ENCODE measurements around the gene ROPN1B.
"Not testable (repeated sequence)": the region's sequence is repeated elsewhere in the genome, so short reads cannot be mapped to it uniquely, and the experiment has no call there.

The ROPN1B gene

DNA sequence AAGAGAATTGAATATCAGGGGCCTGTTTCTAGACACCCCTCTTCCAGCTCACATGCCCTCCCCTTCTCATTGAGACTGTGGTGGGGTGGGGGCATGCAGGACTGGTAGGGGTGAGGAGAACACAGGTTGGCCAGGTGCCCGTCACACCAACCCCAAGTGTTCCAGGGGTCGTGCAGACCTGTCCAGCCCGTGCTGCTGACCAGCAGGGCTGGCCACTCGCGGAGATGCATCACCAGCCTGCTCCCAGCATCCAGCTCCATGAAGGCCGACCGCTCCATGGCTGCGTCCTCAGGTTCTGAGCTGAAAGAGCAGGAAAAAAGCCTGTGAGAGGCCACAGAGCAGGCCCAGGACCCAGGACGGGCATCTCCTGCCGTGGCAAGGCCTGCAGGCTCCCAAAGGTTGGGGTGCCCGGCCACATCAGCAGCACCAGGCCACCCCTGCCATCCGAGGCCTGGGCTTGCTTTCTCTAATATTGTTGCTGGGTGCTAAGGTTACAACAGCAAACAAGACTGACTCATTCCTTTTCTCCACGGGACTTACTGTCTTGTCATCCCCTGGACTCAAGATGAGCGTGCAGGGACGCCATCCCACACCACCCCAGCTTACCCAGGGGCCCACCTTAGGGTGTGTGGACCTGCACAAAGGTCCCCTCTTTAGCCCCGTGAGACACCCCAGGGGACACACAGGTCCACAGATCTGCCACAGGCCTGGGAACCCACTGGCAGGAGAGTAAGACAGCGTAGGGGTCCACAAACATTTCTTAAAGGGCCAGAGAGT, 35.4 kb upstream of the ROPN1B start:
- not testable (repeated sequence) for H3K27ac ChIP-seq (ENCODE audit: low read length); H3K36me3 ChIP-seq (ENCODE audit: control insufficient read depth in 1 of 2, insufficient read depth in 2 of 2, low read length in 2 of 2); H3K9me3 ChIP-seq (ENCODE audit: control insufficient read depth in 1 of 2, low read length in 2 of 2); H3K27me3 ChIP-seq (ENCODE audit: low read depth, low read length); H3K4me1 ChIP-seq (ENCODE audit: control insufficient read depth in 1 of 2, insufficient read depth in 2 of 2, low read length in 2 of 2); H3K4me3 ChIP-seq (ENCODE audit: low read depth in 1 of 2, low read length in 2 of 2)

- H3K9me3 ChIP-seq (ENCODE audit: control insufficient read depth in 1 of 2, low read length in 2 of 2); H3K4me1 ChIP-seq (ENCODE audit: control insufficient read depth in 1 of 2, insufficient read depth in 2 of 2, low read length in 2 of 2); H3K27me3 ChIP-seq (ENCODE audit: low read depth, low read length); H3K36me3 ChIP-seq (ENCODE audit: control insufficient read depth in 1 of 2, insufficient read depth in 2 of 2, low read length in 2 of 2); H3K27ac ChIP-seq (ENCODE audit: low read length); H3K4me3 ChIP-seq (ENCODE audit: low read depth in 1 of 2, low read length in 2 of 2): not testable (repeated sequence)
These were observed 33.6 kb upstream of the ROPN1B start for GRCh38 chr3:125935252-125935874.

DNA sequence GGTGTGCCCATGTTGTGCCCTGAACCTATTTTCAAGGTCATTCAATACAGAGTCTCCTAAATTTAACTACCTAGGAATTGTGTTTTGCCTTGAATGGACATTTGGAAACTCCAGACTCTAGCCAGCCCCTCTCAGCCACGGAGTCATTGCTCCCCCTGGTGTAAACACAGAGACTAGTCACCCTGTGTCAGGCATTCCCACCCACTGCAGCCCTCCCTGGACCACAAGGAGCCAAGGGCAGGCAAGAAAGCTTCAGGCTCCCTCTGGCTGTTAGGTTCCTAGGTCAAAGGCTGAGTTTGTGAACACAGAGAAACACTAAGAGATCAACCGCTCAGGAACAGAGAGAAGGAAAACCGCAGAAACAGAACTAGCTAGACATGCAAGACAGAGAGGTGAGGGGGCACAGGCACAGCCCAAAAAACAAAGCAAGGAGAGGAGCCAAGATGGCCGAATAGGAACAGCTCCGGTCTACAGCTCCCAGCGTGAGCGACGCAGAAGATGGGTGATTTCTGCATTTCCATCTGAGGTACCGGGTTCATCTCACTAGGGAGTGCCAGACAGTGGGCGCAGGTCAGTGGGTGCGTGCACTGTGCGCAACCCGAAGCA, 32.7 kb upstream of the ROPN1B start:
- not testable (repeated sequence) for H3K4me3 ChIP-seq (ENCODE audit: low read depth in 1 of 2, low read length in 2 of 2); H3K9me3 ChIP-seq (ENCODE audit: control insufficient read depth in 1 of 2, low read length in 2 of 2); H3K27me3 ChIP-seq (ENCODE audit: low read depth, low read length); H3K4me1 ChIP-seq (ENCODE audit: control insufficient read depth in 1 of 2, insufficient read depth in 2 of 2, low read length in 2 of 2); H3K36me3 ChIP-seq (ENCODE audit: control insufficient read depth in 1 of 2, insufficient read depth in 2 of 2, low read length in 2 of 2); H3K27ac ChIP-seq (ENCODE audit: low read length)

- H3K27ac ChIP-seq (ENCODE audit: low read length); H3K4me3 ChIP-seq (ENCODE audit: low read depth in 1 of 2, low read length in 2 of 2); H3K36me3 ChIP-seq (ENCODE audit: control insufficient read depth in 1 of 2, insufficient read depth in 2 of 2, low read length in 2 of 2); H3K27me3 ChIP-seq (ENCODE audit: low read depth, low read length); H3K9me3 ChIP-seq (ENCODE audit: control insufficient read depth in 1 of 2, low read length in 2 of 2); H3K4me1 ChIP-seq (ENCODE audit: control insufficient read depth in 1 of 2, insufficient read depth in 2 of 2, low read length in 2 of 2): not testable (repeated sequence)
These were observed 32.1 kb upstream of the ROPN1B start for GRCh38 chr3:125936891-125937290.

- H3K36me3 ChIP-seq (ENCODE audit: control insufficient read depth in 1 of 2, insufficient read depth in 2 of 2, low read length in 2 of 2); H3K4me3 ChIP-seq (ENCODE audit: low read depth in 1 of 2, low read length in 2 of 2); H3K27me3 ChIP-seq (ENCODE audit: low read depth, low read length); H3K27ac ChIP-seq (ENCODE audit: low read length); H3K4me1 ChIP-seq (ENCODE audit: control insufficient read depth in 1 of 2, insufficient read depth in 2 of 2, low read length in 2 of 2); H3K9me3 ChIP-seq (ENCODE audit: control insufficient read depth in 1 of 2, low read length in 2 of 2): not testable (repeated sequence)
These were observed 21.2 kb upstream of the ROPN1B start for GRCh38 chr3:125947806-125948205.

- not testable (repeated sequence) for H3K4me3 ChIP-seq (ENCODE audit: low read depth in 1 of 2, low read length in 2 of 2); H3K36me3 ChIP-seq (ENCODE audit: control insufficient read depth in 1 of 2, insufficient read depth in 2 of 2, low read length in 2 of 2); H3K4me1 ChIP-seq (ENCODE audit: control insufficient read depth in 1 of 2, insufficient read depth in 2 of 2, low read length in 2 of 2); H3K27me3 ChIP-seq (ENCODE audit: low read depth, low read length); H3K9me3 ChIP-seq (ENCODE audit: control insufficient read depth in 1 of 2, low read length in 2 of 2); H3K27ac ChIP-seq (ENCODE audit: low read length)
These were observed 20.1 kb upstream of the ROPN1B start for GRCh38 chr3:125948901-125949300.

- H3K4me3 ChIP-seq (ENCODE audit: low read depth in 1 of 2, low read length in 2 of 2); H3K9me3 ChIP-seq (ENCODE audit: control insufficient read depth in 1 of 2, low read length in 2 of 2); H3K4me1 ChIP-seq (ENCODE audit: control insufficient read depth in 1 of 2, insufficient read depth in 2 of 2, low read length in 2 of 2); H3K27ac ChIP-seq (ENCODE audit: low read length); H3K27me3 ChIP-seq (ENCODE audit: low read depth, low read length); H3K36me3 ChIP-seq (ENCODE audit: control insufficient read depth in 1 of 2, insufficient read depth in 2 of 2, low read length in 2 of 2): not testable (repeated sequence)
These were observed 17.8 kb upstream of the ROPN1B start for GRCh38 chr3:125951176-125951575.

DNA sequence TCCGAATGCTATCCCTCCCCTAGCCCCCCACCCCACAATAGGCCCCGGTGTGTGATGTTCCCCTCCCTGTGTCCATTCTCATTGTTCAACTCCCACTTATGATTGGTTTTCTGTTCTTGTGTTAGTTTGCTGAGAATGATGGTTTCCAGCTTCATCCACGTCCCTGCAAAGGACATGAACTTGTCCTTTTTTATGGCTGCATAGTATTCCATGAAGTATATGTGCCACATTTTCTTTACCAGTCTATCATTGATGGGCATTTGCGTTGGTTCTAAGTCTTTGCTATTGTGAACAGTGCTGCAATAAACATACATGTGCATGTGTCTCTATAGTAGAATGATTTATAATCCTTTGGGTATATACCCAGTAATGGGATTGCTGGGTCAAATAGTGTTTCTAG, 12.0 kb upstream of the ROPN1B start:
- H3K4me1 ChIP-seq (ENCODE audit: control insufficient read depth in 1 of 2, insufficient read depth in 2 of 2, low read length in 2 of 2); H3K36me3 ChIP-seq (ENCODE audit: control insufficient read depth in 1 of 2, insufficient read depth in 2 of 2, low read length in 2 of 2); H3K4me3 ChIP-seq (ENCODE audit: low read depth in 1 of 2, low read length in 2 of 2); H3K9me3 ChIP-seq (ENCODE audit: control insufficient read depth in 1 of 2, low read length in 2 of 2); H3K27me3 ChIP-seq (ENCODE audit: low read depth, low read length); H3K27ac ChIP-seq (ENCODE audit: low read length): not testable (repeated sequence)

GRCh38 chr3:125957674-125958510, 11.1 kb upstream of the ROPN1B start:
- Histone ChIP-seq H3K36me3 (ENCODE audit: control insufficient read depth in 1 of 2, insufficient read depth in 2 of 2, low read length in 2 of 2) (no peaks in the 10 kb centered on the region), H3K27ac (ENCODE audit: low read length) (no peak overlapping the region), H3K4me1 (ENCODE audit: control insufficient read depth in 1 of 2, insufficient read depth in 2 of 2, low read length in 2 of 2) (no peaks in the 10 kb centered on the region), H3K9me3 (ENCODE audit: control insufficient read depth in 1 of 2, low read length in 2 of 2) (no peaks in the 10 kb centered on the region), H3K27me3 (ENCODE audit: low read depth, low read length) (no peaks in the 10 kb centered on the region), H3K4me3 (ENCODE audit: low read depth in 1 of 2, low read length in 2 of 2) (no peak overlapping the region)

DNA sequence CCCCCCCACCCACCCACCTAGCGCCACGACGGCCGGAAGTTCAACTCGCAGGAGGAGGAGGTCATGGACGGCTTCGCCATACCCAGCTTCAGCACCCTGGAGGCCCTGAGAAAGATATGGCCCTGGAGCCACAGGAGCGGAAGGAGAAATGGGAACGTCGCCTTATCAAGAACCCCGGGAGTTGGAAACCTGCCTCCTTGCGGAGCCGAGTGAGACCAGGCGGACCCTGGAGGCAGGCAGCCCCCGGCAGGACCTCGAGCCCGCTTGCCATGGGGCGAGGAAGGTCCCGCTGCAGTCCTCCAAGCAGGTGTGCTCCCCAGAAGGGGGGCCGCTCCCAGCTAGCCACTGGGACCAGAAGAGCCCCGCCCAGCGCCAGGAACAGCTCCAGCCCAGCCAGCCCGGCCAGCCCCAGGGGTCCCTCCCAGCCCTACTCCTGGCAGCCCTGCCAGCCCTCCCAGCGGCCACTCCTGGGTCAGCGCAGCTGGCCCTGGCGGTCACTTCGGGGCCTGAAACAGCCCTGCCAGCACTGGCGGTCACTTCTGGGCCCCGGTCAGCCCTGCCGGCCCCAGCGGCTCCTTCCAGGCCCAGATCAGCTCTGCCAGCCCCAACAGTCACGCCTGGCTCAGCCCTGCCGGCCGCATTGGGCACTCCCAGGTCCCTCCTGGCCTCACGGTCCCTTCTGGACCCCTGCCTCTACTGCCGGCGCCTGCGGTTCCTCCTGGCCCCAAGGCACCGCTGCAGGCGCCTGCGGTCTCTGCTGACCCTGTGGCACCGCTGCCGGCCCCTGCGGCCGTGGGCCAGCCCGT, 10.3 kb upstream of the ROPN1B start:
- Histone ChIP-seq H3K27me3 (ENCODE audit: low read depth, low read length) (no peaks in the 10 kb centered on the region), H3K27ac (ENCODE audit: low read length) (no peak overlapping the region), H3K9me3 (ENCODE audit: control insufficient read depth in 1 of 2, low read length in 2 of 2) (no peaks in the 10 kb centered on the region), H3K4me1 (ENCODE audit: control insufficient read depth in 1 of 2, insufficient read depth in 2 of 2, low read length in 2 of 2) (no peaks in the 10 kb centered on the region), H3K36me3 (ENCODE audit: control insufficient read depth in 1 of 2, insufficient read depth in 2 of 2, low read length in 2 of 2) (no peaks in the 10 kb centered on the region), H3K4me3 (ENCODE audit: low read depth in 1 of 2, low read length in 2 of 2) (no peak overlapping the region)

Measured in muscle layer of duodenum (tissue), 2 donors.